Bronchus fibroblast of lung (primary cell): ENCODE results near the gene ERH. TPM values are rescaled to one million over a fixed set of nuclear protein-coding genes. Genes with fewer than 3 reads are reported as not detected.

Experiments used
- total RNA-seq: library from RNA; depleted of rRNA; stranded (reverse); fragments of >200 nt; gene quantifications from 2 replicates; pipeline ENCODE4 v1.2.3, GENCODE V29; 2015

ERH gene
- total RNA-seq = 189 and 194 TPM in 2 replicates

GRCh38 chr14:69398053-69398817, at the start of gene ERH, which contains the start of gene SLC39A9:
ERH (minus strand) TSS chr14:69398299; CDS start chr14:69398233, 66 bp downstream.
SLC39A9 (plus strand) TSS chr14:69398692; CDS start chr14:69399370, 678 bp downstream.

Other genes with a start within 250 kb of the ERH start
- 9.2 and 9.9 TPM in 2 replicates for gene DCAF5, start 245.2 kb downstream of the ERH start, total RNA-seq
- 17.4 and 21.5 TPM in 2 replicates for gene EXD2, start 206.8 kb downstream of the ERH start, total RNA-seq
- 0.17 and 0.45 TPM in 2 replicates for gene GALNT16, start 138.1 kb downstream of the ERH start, total RNA-seq
- 59.0 and 63.7 TPM in 2 replicates for gene SLC39A9, start 393 bp upstream of the ERH start, total RNA-seq
- not detected in 2 replicates for gene PLEKHD1, start 86.4 kb upstream of the ERH start, total RNA-seq
- not detected in 2 replicates for gene CCDC177, start 176.6 kb upstream of the ERH start, total RNA-seq
- 3.6 and 4.4 TPM in 2 replicates for gene SUSD6, start 213.3 kb upstream of the ERH start, total RNA-seq